Measurements from ENCODE around the gene BCL2A1.
A peak's percentile ranks its signal among the peaks of the same experiment; 100 is the strongest.
"Not testable (repeated sequence)": the region's sequence is repeated elsewhere in the genome, so short reads cannot be mapped to it uniquely, and the experiment has no call there.

BCL2A1 gene

DNA sequence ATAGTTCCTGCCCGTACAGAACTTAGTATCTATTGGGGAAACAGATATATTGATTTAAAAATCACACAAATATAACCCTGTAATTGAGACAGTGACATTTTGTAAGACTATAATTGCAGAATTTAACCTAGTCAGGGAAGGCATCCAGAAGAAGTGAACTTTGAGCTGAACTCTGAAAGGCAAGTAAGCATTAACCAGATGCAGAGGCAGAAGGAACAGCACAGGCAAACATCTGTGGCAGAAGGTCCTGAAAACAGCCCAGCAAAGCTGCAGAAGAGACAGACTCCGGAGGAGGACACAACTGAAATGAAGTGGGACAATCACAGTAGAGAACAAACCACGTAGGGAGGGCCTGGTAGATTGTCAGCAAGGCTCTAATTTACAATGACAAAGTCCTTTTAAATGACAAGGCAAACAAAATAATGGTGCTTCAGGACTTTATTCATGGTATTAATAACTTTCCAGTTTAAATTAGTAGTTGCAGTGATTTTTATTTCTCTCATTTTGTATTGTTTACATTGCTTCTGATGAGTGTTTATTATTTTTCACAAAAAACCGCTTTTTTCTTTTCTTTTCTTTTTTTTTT is 14.5 kb downstream of the BCL2A1 start:
- DNase-seq, result no peak

DNA sequence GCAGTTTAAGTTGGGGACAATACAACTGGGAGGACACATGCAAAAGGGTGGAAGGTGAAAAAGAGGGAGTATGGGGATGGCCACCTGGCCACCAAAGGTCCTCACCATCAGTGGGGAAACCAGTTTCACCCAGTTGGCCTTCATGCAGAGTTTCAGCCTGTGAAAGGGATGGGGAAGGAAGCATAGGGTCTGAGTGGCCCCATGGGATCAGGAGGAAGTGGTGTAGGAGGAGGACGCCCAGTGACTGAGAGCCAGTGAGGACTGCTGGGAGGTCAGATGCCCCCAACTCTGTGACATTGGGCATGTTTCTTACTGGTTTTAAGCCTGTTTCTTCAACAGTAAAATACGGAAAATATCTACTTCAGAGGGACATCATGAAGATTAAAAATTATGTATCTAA is 16.3 kb downstream of the BCL2A1 start:
- no peak for DNase-seq

DNA sequence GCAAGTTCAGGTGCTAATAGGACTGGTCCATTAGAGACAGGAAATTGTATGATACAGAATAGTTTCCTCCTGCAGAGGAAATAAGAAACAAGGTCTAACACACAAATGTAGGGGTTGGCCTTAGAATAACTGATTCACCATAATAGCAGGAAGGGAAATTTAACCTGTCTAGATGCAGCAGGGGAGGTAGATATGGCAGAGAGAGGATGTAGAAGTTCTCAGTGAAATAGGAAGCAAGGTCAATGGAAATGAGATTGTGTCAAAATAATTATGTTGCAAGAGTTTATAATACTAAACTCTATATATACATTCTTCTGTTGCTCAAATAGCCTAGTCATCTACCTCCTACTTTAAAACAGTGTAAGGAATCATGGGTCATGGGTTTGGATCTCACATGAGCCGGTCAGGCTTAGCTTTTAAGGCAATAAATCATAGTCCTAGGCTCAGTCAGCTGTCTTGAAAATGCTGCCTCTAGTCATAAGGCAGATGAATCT is 17.0 kb downstream of the BCL2A1 start:
- no peak for DNase-seq

DNA sequence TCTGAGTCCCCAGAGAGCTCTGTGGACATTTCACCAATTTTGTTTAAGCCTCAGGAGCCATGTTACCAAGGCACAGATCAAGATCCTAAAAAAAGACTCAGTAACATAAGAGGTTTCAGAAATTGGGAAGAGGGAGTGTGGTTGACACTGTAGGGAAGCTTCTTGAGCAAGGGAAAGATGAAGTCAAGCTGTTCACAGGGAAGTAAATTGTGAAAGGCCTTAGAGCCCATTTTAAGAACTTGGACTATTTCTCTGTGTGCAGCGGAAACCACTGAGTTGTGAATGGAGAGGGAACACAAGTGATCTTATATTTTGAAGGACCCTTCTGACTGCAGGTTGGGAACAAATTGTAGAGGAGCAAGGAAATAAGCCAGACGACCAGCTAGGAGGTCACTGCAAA is 18.7 kb downstream of the BCL2A1 start:
- DNase-seq, result no peak

DNA sequence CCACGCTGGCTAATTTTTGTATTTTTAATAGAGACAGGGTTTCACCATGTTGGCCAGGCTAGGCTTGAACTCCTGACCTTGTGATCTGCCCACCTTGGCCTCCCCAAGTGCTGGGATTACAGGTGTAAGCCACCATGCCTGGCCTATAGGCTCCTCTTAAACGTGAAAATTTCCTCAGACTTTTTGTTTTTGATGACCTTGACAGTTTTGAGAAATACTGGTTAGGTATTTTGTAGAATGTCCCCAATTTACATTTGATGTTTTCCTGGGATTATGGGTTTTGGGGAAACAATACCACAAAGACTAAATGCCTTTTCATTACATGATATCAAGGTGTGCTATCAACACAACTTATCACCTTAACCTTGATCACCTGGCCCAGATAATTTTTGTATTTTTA is 20.7 kb downstream of the BCL2A1 start:
- no peak for DNase-seq

DNA sequence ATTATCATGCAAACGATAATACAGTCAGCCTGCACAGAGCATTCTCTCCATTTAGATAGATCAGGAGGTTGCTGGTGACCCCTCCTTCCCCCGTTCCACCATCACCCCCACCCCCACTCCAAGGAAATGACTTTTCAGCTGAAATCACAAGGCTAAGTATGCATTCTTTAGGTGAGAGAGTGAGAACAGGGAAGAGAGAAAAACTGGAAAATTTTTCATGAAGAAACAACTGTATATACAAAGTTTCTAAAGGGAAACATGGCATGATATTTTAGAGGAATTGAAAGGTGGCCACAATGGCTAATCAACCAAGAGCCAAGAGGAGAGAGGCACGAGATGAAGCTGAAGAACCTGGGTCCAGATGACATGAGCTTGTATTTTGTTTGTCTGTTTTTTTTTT is 22.2 kb downstream of the BCL2A1 start:
- DNase-seq, result no peak

DNA sequence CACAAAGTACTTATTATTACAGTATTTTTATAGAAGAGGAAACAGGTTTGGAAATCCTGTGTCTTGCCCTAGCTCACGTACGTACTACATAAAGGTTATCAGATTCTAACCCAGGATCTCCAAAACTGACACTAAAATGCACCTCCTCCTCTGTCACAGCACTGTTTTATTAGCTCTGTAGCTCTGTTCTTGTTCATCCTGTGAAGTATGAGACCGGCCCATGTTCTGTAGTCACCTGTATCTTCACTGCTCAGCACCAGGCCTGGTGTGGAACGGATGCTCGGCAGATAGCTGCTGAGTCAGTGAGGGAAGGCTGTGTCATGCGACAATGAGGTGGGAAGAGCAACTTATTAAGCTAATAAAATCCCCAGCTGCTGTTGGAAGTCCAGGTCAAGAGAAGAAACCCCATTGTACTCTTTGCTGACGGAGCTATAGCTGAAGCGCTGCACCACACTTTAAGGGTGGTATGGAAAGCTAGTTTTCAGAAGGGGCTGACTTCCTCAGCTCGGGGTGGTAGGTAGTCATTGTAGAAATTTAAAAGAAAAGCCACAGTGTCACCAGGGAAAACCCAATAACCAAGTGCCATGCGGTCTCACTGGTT is 22.8 kb downstream of the BCL2A1 start:
- DNase-seq, result no peak

DNA sequence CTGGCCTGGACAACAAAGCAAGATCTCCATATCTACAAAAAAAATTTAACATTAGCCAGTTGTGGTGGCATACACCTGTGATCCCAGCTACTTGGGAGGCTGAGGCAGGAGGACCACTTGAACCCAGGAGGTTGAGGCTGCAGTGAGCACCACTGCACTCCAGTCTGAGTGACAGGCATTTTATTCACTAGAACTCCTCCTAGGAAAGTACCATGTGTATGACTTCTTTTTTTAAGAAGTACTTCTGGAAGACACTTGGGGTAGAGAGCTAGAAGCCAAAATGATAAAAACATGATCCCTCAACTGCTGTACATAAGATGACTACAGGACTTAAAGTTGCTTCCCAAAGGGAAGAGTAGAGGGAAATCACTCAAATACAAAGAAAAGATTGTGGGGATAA is 24.0 kb downstream of the BCL2A1 start:
- no peak for DNase-seq

DNA sequence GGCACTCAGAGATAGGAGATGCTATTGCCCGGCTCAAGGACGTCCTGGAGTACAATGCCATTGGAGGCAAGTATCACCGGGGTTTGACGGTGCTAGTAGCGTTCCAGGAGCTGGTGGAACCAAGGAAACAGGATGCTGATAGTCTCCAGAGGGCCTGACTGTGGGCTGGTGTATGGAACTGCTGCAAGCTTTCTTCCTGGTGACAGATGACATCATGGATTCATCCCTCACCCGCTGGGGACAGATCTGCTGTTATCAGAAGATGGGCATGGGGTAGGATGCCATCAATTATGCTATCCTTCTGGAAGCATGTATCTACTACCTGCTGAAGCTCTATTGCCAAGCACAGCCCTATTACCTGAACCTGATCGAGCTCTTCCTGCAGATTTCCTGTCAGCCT is 26.4 kb downstream of the BCL2A1 start:
- DNase-seq, result no peak

DNA sequence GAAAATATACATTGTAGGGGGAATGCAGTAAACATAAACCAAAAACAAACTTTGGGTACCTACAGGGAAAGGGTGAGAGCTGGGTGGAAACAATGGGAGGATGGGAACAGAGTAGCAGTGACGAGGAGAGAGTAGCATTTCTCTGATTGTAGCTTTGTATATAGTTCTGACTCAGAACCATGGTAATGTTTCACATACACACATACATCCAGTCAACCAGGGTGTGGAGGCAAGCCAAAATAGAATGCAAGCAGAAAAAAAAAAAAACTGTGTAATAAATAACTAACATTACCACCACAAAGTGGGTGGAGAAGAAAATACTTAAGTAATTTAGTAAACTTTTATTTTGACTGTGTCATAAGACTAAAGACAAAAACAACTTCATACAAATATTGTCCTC is 27.2 kb downstream of the BCL2A1 start:
- no peak for DNase-seq

DNA sequence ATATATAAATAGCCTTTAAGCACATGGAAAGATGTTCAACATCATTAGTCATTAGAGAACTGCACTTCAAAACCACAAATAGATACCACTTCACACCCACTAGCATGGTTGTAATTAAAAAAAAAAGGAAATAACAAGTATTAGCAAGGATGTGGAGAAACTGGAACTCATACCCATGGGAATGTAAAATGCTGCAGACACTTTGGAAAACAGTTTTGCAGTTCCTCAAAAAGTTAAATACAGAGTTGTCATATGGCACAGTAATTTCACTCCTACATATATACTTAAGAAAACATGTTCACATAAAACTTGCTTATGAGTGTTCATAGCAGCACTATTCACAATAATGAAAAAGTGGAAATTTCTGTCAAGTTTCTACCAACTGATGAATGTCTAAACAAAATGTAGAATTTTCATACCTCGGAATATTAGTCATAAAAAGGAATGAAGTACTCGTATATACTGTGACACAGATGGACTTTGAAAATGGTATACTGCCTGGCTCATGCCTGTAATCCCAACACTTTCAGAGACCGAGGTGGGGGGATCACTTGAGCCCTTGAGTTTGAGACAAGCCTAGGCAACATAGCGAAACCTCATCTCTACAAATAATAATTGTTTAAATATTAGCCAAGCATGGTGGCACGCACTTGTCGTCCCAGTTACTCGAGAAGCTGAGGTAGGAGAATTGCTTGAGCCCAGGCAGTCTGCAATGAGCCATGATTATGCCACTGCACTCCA is 28.1 kb downstream of the BCL2A1 start:
- DNase-seq, result no peak

DNA sequence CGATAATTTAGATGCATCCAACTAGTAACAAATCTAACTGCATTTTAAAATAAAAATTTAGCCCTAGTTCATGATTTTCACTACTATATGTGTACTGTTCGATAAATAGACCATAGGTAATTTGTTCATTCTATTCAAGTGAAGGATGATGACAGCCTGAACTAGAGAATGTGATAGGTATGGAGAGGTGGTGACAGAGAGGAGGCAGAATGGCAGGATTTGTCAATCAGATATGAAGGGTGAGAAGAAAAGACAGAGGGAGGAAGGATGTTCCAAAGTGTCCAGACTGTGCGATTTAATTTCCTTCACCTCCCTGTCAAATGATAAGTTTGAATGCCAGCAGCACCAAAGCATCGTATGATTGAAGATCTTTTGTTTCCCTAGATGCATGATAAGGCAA is 31.6 kb downstream of the BCL2A1 start:
- DNase-seq, result no peak

DNA sequence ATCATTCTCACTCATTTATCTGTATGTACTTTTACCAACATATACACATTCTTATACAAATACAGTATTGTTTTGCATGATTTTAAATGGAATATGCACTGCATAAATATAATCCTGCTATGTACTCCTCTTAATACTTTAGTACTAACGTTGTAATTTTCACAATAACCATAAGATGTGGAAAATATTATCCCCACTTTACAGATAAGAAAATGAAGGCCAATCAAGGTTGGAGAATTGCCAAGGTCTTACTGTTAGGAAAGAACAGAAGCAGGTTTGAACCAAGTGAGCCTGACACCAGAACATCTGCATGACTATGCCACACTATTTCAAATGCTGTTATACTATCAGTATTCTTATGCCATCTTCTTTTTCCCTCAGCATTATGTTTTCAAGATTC is 32.9 kb downstream of the BCL2A1 start:
- no peak for DNase-seq

DNA sequence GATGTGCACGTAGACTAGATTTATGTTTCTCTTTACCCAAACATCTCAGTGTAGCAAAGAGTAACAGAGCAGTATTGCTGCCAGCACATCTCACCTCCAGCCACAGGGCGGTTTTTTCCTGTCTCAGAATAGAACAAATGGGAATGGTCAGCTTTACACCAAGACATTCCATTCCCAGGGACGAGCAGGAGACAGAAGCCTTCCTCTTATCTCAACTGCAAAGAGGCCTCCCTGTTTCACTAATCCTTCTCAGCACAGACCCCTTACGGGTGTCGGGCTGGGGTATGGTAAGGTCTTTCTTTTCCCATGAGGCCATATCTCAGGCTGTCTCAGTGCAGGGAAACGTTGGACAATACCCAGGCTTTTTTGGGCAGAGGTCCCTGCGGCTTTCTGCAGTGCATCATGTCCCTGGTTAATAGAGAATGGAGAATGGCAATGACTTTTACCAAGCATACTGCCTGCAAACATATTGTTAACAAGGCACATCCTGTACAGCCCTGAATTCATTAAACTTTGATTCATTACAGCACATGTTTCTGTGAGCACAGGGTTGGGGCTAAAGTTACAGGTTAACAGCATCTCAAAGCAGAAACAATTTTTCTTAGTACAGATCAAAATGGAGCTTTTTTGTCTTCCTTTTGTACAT is 35.3 kb downstream of the BCL2A1 start:
- not testable (repeated sequence) for DNase-seq

DNA sequence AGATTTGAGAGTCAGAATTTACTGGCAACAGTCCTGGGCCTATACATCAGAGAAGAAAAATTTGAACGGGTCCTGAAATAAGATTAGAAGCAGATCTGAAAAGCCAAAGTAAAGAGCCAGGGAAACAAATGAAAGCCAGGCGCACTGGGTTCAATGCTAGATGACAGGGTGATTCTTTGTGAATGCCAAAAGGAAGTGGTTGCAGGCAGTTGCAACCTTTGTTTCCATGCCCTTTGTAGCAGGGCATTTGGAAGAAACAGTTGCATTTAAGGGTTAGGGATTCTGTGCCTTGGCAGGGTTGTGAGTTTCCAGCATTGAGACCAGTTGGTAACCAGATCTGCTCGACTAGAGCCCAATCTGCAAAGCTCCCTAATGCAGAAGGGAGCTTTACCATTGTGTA is 37.8 kb downstream of the BCL2A1 start:
- no peak for DNase-seq

DNA sequence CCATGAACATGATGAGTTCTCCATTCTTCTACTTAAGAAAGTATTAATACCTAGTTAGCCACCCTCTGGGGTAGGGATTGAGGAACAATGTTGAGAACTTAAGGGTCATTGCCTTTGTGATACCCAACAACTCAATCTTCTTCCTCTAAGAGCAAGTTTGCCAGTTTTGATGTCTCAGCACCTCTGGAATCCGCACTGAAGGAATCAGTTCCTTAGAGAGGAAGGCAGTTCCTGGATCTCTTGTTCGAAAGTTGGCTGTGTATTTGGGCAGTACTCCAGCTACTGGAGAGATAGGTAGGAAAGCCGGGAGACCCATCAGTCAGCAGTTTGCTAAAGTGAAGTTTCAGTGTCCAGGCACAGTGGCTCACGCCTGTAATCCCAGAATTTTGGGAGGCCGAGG is 38.5 kb downstream of the BCL2A1 start:
- DNase-seq, result no peak

DNA sequence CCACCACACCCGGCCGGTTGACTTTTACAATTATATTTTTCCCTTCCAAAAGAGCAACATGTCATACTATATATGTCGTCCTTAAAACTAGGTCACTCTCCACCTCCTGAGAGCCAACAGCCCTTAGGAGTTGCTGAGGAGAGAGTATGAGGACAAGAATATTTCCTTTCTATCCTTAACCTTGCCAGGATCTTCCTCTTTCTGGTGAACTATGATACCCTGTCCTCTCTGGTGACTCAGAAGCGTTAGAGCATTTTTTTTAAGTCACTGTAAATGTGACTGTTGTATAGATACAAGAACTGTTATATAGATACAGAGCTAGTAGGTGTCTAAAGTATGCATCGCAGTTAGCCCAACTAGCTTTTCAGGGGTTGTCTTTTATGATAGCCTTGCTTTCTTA is 40.5 kb downstream of the BCL2A1 start:
- no peak for DNase-seq

DNA sequence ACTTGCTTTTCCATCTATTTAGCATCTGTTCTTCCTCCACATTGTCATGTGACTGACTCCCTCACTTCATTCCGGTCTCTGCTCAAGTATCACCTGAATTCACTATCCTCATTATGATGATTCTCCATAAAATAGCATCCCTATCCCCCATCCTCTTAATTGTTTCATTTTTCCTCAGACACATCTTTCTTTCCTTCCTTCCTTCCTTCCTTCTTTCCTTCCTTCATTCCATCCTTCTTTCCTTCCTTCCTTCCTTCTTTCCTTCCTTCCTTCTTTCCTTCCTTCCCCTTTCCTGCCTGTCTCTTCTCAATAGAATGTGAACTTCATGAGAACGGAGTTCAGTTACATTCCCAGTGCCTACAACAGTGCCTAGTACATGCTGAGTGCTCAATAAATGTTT is 41.6 kb downstream of the BCL2A1 start:
- no peak for DNase-seq

DNA sequence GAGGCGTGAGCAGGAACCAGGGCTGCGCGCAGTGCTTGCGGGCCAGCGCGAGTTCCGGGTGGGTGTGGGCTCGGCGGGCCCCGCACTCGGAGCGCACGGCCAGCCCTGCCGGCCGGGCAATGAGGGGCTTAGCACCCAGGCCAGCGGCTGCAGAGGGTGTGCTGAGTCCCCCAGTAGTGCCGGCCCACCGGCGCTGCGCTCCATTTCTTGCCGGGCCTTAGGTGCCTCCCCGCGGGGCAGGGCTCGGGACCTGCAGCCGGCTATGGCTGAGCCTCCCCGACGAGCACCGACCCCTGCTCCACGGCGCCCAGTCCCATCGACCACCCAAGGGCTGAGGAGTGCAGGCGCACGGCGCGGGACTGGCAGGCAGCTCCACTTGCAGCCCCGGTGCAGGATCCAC is 44.9 kb downstream of the BCL2A1 start:
- not testable (repeated sequence) for DNase-seq

DNA sequence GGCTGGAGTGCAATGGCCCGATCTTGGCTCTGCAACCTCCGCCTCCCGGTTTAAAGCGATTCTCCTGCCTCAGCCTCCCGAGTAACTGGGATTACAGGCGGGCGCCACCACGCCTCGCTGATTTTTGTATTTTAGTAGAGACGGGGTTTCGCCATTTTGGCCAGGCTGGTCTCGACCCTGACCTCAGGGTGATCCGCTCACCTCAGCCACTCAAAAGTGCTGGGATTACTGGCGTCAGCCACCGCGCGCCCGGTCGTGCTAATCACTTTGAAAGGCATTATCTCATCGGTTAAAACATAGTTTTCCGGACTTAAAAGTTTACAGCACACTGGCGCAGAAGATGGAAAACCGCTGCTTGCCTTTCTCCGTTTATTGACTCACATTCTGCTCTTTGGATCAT is 46.6 kb downstream of the BCL2A1 start:
- no peak for DNase-seq

DNA sequence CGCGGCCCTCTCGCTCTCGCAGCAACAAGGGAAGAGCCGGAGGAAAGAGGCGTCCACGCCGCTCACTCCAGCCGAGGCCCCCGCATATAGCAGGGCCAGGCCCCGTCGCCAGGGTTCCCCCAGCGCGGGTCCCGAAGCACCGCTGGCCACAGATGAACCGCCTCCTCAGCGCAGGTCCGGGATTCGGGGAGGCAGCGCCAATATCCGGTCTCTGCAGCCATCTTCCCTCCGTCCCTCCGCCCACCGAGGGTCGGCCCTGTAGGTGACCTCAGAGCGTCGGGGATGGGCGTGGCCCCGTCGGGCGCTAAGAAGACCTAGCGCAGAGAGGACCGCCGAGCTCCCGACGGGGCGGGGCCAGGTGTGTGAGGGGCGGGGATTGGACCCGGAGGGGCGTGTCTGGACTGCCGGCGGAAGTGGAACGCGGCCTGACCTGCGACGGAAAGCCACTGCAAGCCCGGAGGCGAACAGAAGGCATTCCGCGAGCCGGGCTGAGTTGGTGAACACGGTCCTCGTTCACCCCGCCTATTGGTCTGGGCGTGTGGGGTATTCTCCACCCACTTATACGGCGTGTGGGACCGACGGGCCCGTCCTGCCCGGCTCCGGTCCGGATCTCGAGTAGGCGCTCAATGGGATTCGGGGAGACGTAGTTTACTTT is 47.4 kb downstream of the BCL2A1 start:
- peak; percentile 84 for DNase-seq

DNA sequence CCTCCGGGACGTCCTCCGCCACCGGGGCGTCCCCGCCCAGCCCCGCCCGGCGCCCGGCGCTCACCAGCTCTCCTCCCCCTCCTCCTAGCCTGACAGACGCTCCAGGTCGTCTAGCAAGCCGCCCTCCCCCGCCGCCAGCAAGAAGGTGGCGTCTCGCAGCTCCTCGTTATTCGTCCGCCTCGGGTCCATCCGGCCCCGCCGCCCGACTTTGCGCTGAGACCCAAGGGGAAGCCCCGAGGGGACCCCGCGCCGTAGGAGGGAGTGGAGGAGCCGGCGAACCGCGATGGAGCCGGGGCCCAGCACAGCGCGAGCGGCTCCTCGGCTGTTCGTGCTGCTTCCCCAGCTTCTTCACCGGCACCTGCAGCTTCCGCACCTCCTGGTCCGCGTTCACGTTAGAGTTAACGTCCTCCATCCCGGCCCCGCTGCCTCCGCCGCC is 47.9 kb downstream of the BCL2A1 start:
- no peak for DNase-seq

DNA sequence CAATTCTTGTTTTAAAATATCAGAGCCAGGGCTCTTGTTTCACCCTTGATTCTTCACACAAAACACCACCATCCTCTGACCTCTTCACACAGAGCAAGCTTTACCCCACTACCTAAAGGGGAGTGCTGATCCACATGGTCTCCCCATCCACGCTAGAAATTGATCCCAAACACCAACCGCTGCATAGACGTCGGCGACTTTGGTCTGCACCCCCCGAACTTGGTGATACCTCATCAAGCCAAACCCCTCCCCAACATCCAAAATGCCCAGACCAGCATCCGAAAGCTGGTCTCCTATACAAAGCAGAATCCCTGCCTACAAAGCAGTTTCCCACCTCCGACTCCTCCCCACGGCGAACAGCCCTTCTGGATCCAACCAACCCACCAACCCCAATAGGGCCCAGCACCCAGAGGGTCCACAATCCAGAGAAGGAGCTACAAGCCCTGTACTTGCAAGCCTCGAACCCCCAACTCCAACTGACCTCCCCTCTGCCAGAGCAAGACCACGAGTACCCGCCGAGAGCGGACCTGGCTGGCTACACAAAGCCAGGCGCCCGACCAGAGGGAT is 48.4 kb downstream of the BCL2A1 start:
- DNase-seq, result no peak
